ENCODE measurements around the gene NUP98.

NUP98 gene

GRCh38 chr11:3671334-3672254 is 125.8 kb downstream of the NUP98 start, which contains the start of gene CHRNA10:
CHRNA10 (minus strand) TSS chr11:3671384; CDS start chr11:3671312, 72 bp downstream.
- no peak for TF ChIP-seq CTCF (IDR thresholded peaks at IDR 0.05; ENCODE audit: control insufficient read depth, insufficient read depth, low read depth, low read length, missing control alignments)
- H3K4me3 ChIP-seq (ENCODE audit: control insufficient read depth, low read depth, low read length), result no peak within 1 kb of the TSS
- no peak for DNase-seq (ENCODE audit: low read depth)

GRCh38 chr11:3669742-3670183 is 127.6 kb downstream of the NUP98 start:
- no peak for DNase-seq (ENCODE audit: low read depth)
- no peak for TF ChIP-seq CTCF (IDR thresholded peaks at IDR 0.05; ENCODE audit: control insufficient read depth, insufficient read depth, low read depth, low read length, missing control alignments)
- H3K4me3 ChIP-seq (ENCODE audit: control insufficient read depth, low read depth, low read length), result no peak overlapping the region

- TF ChIP-seq CTCF (IDR thresholded peaks at IDR 0.05; ENCODE audit: control insufficient read depth, insufficient read depth, low read depth, low read length, missing control alignments), result no peak
- H3K4me3 ChIP-seq (ENCODE audit: control insufficient read depth, low read depth, low read length), result no peak overlapping the region
- no peak for DNase-seq (ENCODE audit: low read depth)
These were observed 128.2 kb downstream of the NUP98 start for GRCh38 chr11:3669128-3669527.

GRCh38 chr11:3667149-3668035 is 130.0 kb downstream of the NUP98 start:
- no peak for DNase-seq (ENCODE audit: low read depth)
- no peak for TF ChIP-seq CTCF (IDR thresholded peaks at IDR 0.05; ENCODE audit: control insufficient read depth, insufficient read depth, low read depth, low read length, missing control alignments)
- no peak overlapping the region for H3K4me3 ChIP-seq (ENCODE audit: control insufficient read depth, low read depth, low read length)

- no peak for DNase-seq (ENCODE audit: low read depth)
- H3K4me3 ChIP-seq (ENCODE audit: control insufficient read depth, low read depth, low read length), result no peak overlapping the region
- TF ChIP-seq CTCF (IDR thresholded peaks at IDR 0.05; ENCODE audit: control insufficient read depth, insufficient read depth, low read depth, low read length, missing control alignments), result no peak
These were observed 131.3 kb downstream of the NUP98 start for GRCh38 chr11:3666023-3666530.

GRCh38 chr11:3665336-3666022 is 131.9 kb downstream of the NUP98 start:
- H3K4me3 ChIP-seq (ENCODE audit: control insufficient read depth, low read depth, low read length), result no peak overlapping the region
- DNase-seq (ENCODE audit: low read depth), result no peak
- TF ChIP-seq CTCF (IDR thresholded peaks at IDR 0.05; ENCODE audit: control insufficient read depth, insufficient read depth, low read depth, low read length, missing control alignments), result no peak
